HT1080 (cell line): Measurements from ENCODE around the gene TMEM128. TPM values are rescaled to one million over a fixed set of nuclear protein-coding genes. Genes with fewer than 3 reads are reported as not detected.
"Not testable (repeated sequence)": the region's sequence is repeated elsewhere in the genome, so short reads cannot be mapped to it uniquely, and the experiment has no call there.

Experiments used
- DNase-seq: peaks from one replicate; pipeline ENCODE4 v3.0.0-alpha.2; 2015; ENCODE audit warnings: low read depth
- total RNA-seq: library from RNA; depleted of rRNA; stranded (reverse); fragments of >200 nt; shearing (Covaris generic); gene quantifications from 2 replicates; pipeline ENCODE4 v1.2.3, GENCODE V29; 2014

Gene TMEM128
- total RNA-seq, 1 experiment from 2014 or later = 18.2 TPM

- DNase-seq = no peak
These were observed 8.8 kb upstream of the TMEM128 start for GRCh38 chr4:4256799-4257198.

GRCh38 chr4:4254666-4255065 lies 6.6 kb upstream of the TMEM128 start:
- no peak for DNase-seq

- DNase-seq = no peak
These were observed 6.2 kb upstream of the TMEM128 start for GRCh38 chr4:4254199-4254598.

GRCh38 chr4:4249866-4250265 lies 1.8 kb upstream of the TMEM128 start:
- DNase-seq = no peak

- not testable (repeated sequence) for DNase-seq
These were observed 1.3 kb upstream of the TMEM128 start for GRCh38 chr4:4249342-4249741.

GRCh38 chr4:4248885-4249203 lies 821 bp upstream of the TMEM128 start:
- no peak for DNase-seq

- DNase-seq = no peak
These were observed 361 bp downstream of the TMEM128 start for GRCh38 chr4:4247696-4248028.

- no peak for DNase-seq
These were observed 2.9 kb downstream of the TMEM128 start for GRCh38 chr4:4245172-4245571.

- not testable (repeated sequence) for DNase-seq
These were observed 8.5 kb downstream of the TMEM128 start for GRCh38 chr4:4239551-4239950.

- DNase-seq = no peak
These were observed 14.4 kb downstream of the TMEM128 start for GRCh38 chr4:4233610-4234009.

- no peak for DNase-seq
These were observed 19.7 kb downstream of the TMEM128 start for GRCh38 chr4:4228356-4228668.

GRCh38 chr4:4227510-4228355 lies 20.3 kb downstream of the TMEM128 start:
- no peak for DNase-seq

GRCh38 chr4:4226606-4227438 lies 21.2 kb downstream of the TMEM128 start, which contains the start of gene OTOP1:
Gene OTOP1 (minus strand): TSS chr4:4226929. CDS start chr4:4226864, 65 bp downstream.
- DNase-seq = no peak

- no peak for DNase-seq
These were observed 22.0 kb downstream of the TMEM128 start for GRCh38 chr4:4225915-4226605.

- peak; percentile 17 for DNase-seq
These were observed 30.9 kb downstream of the TMEM128 start for GRCh38 chr4:4217113-4217512.

GRCh38 chr4:4216648-4217047 lies 31.4 kb downstream of the TMEM128 start:
- peak; percentile 84 for DNase-seq

GRCh38 chr4:4213674-4214073 lies 34.3 kb downstream of the TMEM128 start:
- not testable (repeated sequence) for DNase-seq

GRCh38 chr4:4206204-4206603 lies 41.8 kb downstream of the TMEM128 start:
- no peak for DNase-seq

- DNase-seq = no peak
These were observed 43.6 kb downstream of the TMEM128 start for GRCh38 chr4:4204401-4204745.

- no peak for DNase-seq
These were observed 44.2 kb downstream of the TMEM128 start for GRCh38 chr4:4203688-4204400.

- DNase-seq = no peak
These were observed 45.5 kb downstream of the TMEM128 start for GRCh38 chr4:4202510-4202909.

- peak; percentile 25 for DNase-seq
These were observed 47.4 kb downstream of the TMEM128 start for GRCh38 chr4:4200624-4201023.
